HEK293 (cell line): Measurements from ENCODE around the gene USP36.

Experiments used
- CTCF ChIA-PET: fragments of 350-600 bp; formaldehyde crosslinking; extraction: SDS; loops from one replicate; lab custom pipeline; 2021; ENCODE audit warnings: antibody characterized with exemption; lab: Yijun Ruan, JAX
- POLR2A ChIA-PET: fragments of 300-600 bp; formaldehyde crosslinking; extraction: SDS; loops from one replicate; lab custom pipeline; 2020; ENCODE audit warnings: antibody characterized with exemption, inconsistent platforms; lab: Yijun Ruan, JAX
- H3K27ac ChIP-seq: fragments of 200-500 bp; sonication (Bioruptor generic); 2 replicates; pipeline ENCODE4 v1.5.1; 2014; ENCODE audit warnings: low read depth, low read length, control low read depth, inconsistent platforms; ENCODE audit errors: extremely low read depth
- H3K36me3 ChIP-seq, 2 experiments: fragments of 200-500 bp in 1 of 2; sonication (Bioruptor generic) in 1 of 2; 1 replicate in 1 of 2; 2 replicates in 1 of 2; pipeline ENCODE4 v1.5.1; 2014 to 2017; ENCODE audit warnings: inconsistent platforms in 2 of 2, low read length in 2 of 2; ENCODE audit not compliant: control insufficient read depth in 2 of 2, insufficient read depth in 1 of 2
- H3K4me1 ChIP-seq: fragments of 200-500 bp; sonication (Bioruptor generic); 2 replicates; pipeline ENCODE4 v1.5.1; 2014; ENCODE audit warnings: mild to moderate bottlenecking, low read length, inconsistent platforms; ENCODE audit not compliant: control insufficient read depth, insufficient read depth
- H3K4me3 ChIP-seq: 2 replicates; pipeline ENCODE4 v1.5.1; 2011; ENCODE audit warnings: low read depth, mild to moderate bottlenecking, control low read depth, low read length, moderate library complexity
- H3K9me3 ChIP-seq: fragments of 200-500 bp; sonication (Bioruptor generic); 2 replicates; pipeline ENCODE4 v1.5.1; 2014; ENCODE audit warnings: low read depth, low read length, inconsistent platforms; ENCODE audit not compliant: control insufficient read depth, insufficient read depth
- EGR2 ChIP-seq: fragments of 450-650 bp; formaldehyde crosslinking; IDR thresholded peaks from 2 replicates; pipeline ENCODE4 v1.5.1; 2016; ENCODE audit warnings: low read depth, missing biosample characterization, missing genetic modification characterization
- FEZF1 ChIP-seq: fragments of 450-650 bp; formaldehyde crosslinking; IDR thresholded peaks from 2 replicates; pipeline ENCODE4 v1.5.1; 2016; ENCODE audit warnings: missing biosample characterization, missing genetic modification characterization
- KLF16 ChIP-seq: fragments of 450-650 bp; formaldehyde crosslinking; IDR thresholded peaks from 2 replicates; pipeline ENCODE4 v1.5.1; 2017; ENCODE audit warnings: missing biosample characterization, missing genetic modification characterization
- KLF7 ChIP-seq: fragments of 450-650 bp; formaldehyde crosslinking; IDR thresholded peaks from 2 replicates; pipeline ENCODE4 v1.5.1; 2016; ENCODE audit warnings: missing biosample characterization, missing genetic modification characterization, borderline replicate concordance
- PBX3 ChIP-seq: sonication (generic); formaldehyde crosslinking; IDR thresholded peaks from 2 replicates; pipeline ENCODE4 v1.8.1; 2022; ENCODE audit warnings: mild to moderate bottlenecking, moderate library complexity, missing genetic modification reagents
- REST ChIP-seq: fragments of 450-650 bp; formaldehyde crosslinking; IDR thresholded peaks from 2 replicates; pipeline ENCODE4 v1.5.1; 2016; ENCODE audit warnings: missing biosample characterization, missing genetic modification characterization
- SCRT2 ChIP-seq: fragments of 450-650 bp; formaldehyde crosslinking; IDR thresholded peaks from 2 replicates; pipeline ENCODE4 v1.5.1; 2016; ENCODE audit warnings: missing biosample characterization, missing genetic modification characterization
- TRIM28 ChIP-seq: IDR thresholded peaks from 2 replicates; pipeline ENCODE4 v1.6.1; 2011; ENCODE audit warnings: low read length, control low read depth, borderline replicate concordance
- ZBTB8A ChIP-seq: fragments of 450-650 bp; formaldehyde crosslinking; IDR thresholded peaks from 2 replicates; pipeline ENCODE4 v1.5.1; 2016; ENCODE audit warnings: missing biosample characterization, missing genetic modification characterization
- ZFP41 ChIP-seq: fragments of 450-650 bp; formaldehyde crosslinking; IDR thresholded peaks from 2 replicates; pipeline ENCODE4 v1.5.1; 2016; ENCODE audit warnings: missing biosample characterization, missing genetic modification characterization, borderline replicate concordance
- ZIC2 ChIP-seq: fragments of 450-650 bp; formaldehyde crosslinking; IDR thresholded peaks from 2 replicates; pipeline ENCODE4 v1.5.1; 2016; ENCODE audit warnings: missing biosample characterization, missing genetic modification characterization
- ZNF473 ChIP-seq: fragments of 450-650 bp; formaldehyde crosslinking; IDR thresholded peaks from 2 replicates; pipeline ENCODE4 v1.5.1; 2017; ENCODE audit warnings: missing biosample characterization, missing genetic modification characterization
- ZNF530 ChIP-seq: fragments of 450-650 bp; formaldehyde crosslinking; IDR thresholded peaks from 2 replicates; pipeline ENCODE4 v1.5.1; 2016; ENCODE audit warnings: low read depth, missing biosample characterization, missing genetic modification characterization
- ZNF610 ChIP-seq: fragments of 450-650 bp; formaldehyde crosslinking; IDR thresholded peaks from 2 replicates; pipeline ENCODE4 v1.5.1; 2016; ENCODE audit warnings: missing biosample characterization, missing genetic modification characterization, borderline replicate concordance
- ZNF621 ChIP-seq: fragments of 450-650 bp; formaldehyde crosslinking; IDR thresholded peaks from 2 replicates; pipeline ENCODE4 v1.5.1; 2017; ENCODE audit warnings: missing biosample characterization, missing genetic modification characterization
- ZNF670 ChIP-seq: fragments of 450-650 bp; formaldehyde crosslinking; IDR thresholded peaks from 2 replicates; pipeline ENCODE4 v1.5.1; 2016; ENCODE audit warnings: missing biosample characterization, missing genetic modification characterization, low read depth
- ZNF76 ChIP-seq: fragments of 450-650 bp; formaldehyde crosslinking; IDR thresholded peaks from 2 replicates; pipeline ENCODE4; 2016; ENCODE audit warnings: low read depth, missing biosample characterization, missing genetic modification characterization, borderline replicate concordance
- ZNF776 ChIP-seq: fragments of 450-650 bp; formaldehyde crosslinking; IDR thresholded peaks from 2 replicates; pipeline ENCODE4 v1.5.0; 2017; ENCODE audit warnings: missing biosample characterization, missing genetic modification characterization, borderline replicate concordance
- ZNF785 ChIP-seq: fragments of 450-650 bp; formaldehyde crosslinking; IDR thresholded peaks from 2 replicates; pipeline ENCODE4 v1.5.1; 2016; ENCODE audit warnings: missing biosample characterization, missing genetic modification characterization
- TF ChIP-seq, protein P1 (sequence below): fragments of 450-650 bp; formaldehyde crosslinking; IDR thresholded peaks from 2 replicates; pipeline ENCODE4 v1.5.1; 2016; ENCODE audit warnings: missing biosample characterization, missing genetic modification characterization
- TF ChIP-seq, protein P2 (sequence below): IDR thresholded peaks from 2 replicates; pipeline ENCODE4 v1.6.1; 2011; ENCODE audit warnings: mild to moderate bottlenecking, low read depth, low read length, borderline replicate concordance

Gene USP36

DNA sequence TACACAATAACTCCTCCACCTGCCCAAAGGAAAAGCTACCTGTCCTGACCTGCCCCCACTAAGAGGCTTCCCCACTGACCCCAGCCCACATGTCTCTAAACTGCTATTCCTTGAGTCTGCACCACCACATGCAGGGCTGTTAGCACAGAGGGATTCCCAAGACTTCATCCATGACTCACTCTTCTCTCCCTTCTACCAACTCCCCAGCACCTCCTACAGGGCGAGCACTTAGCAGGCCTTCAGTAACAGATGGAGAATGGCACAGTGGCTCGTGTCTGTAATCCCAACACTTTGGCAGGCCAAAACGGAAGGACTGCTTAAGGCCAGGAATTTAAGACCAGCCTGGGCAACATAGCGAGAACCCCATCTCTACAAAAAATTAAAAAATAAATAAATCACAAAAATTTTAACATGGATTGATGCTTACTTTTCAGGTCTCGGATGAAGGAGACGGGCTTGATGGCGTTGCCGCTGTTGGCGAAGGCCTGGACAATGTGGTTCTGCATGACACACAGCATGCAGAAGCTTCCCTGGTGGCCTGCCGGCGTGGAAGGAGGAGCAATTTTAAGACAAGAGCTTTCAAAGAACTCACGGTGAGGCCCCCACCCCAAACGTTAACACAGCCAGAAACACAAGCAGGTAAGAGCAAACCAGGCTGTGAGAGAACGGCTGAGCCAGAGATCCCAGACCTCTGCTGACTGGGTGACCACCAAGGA lies 12.0 kb downstream of the USP36 start:
- ChIA-PET CTCF (interaction anchor here (0.6 to 1.3 kb wide), 7 partner anchors 9 to 441 kb away, joined by 3 to 14 read pairs (median 3); no protein-coding TSS in a partner anchor), POLR2A (interaction anchor here (0.6 kb wide), 1 partner anchor 25 kb away, joined by 5 read pairs; no protein-coding TSS in a partner anchor)
- H3K36me3 ChIP-seq, result peaks cover 58 to 98% of the 10 kb centered on the region in 2 experiments
- H3K4me1 ChIP-seq, result no peaks in the 10 kb centered on the region
- H3K9me3 ChIP-seq, result no peaks in the 10 kb centered on the region
- H3K27ac ChIP-seq, result no peak overlapping the region
- TF ChIP-seq, protein P1, sequence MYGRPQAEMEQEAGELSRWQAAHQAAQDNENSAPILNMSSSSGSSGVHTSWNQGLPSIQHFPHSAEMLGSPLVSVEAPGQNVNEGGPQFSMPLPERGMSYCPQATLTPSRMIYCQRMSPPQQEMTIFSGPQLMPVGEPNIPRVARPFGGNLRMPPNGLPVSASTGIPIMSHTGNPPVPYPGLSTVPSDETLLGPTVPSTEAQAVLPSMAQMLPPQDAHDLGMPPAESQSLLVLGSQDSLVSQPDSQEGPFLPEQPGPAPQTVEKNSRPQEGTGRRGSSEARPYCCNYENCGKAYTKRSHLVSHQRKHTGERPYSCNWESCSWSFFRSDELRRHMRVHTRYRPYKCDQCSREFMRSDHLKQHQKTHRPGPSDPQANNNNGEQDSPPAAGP (tag by site-specific recombination), result no peak
- TF ChIP-seq ZNF473 (tag by site-specific recombination) (no peak), FEZF1 (no peak), ZNF530 (tag by site-specific recombination) (no peak), EGR2 (tag by site-specific recombination) (0 out of 2 replicates have a peak, but pooled peaks have one; percentile 9), SCRT2 (tag by site-specific recombination) (no peak), TRIM28 (no peak), PBX3 (CRISPR knock-in tag) (no peak), ZNF76 (tag by site-specific recombination) (no peak), ZNF785 (tag by site-specific recombination) (0 out of 2 replicates have a peak, but pooled peaks have one; percentile 42), ZNF776 (tag by site-specific recombination) (no peak), ZNF670 (tag by site-specific recombination) (no peak), ZNF610 (tag by site-specific recombination) (no peak), KLF16 (tag by site-specific recombination) (no peak), KLF7 (tag by site-specific recombination) (no peak), ZBTB8A (tag by site-specific recombination) (no peak), REST (no peak), ZFP41 (tag by site-specific recombination) (no peak), ZIC2 (tag by site-specific recombination) (peak; percentile 57), ZNF621 (tag by site-specific recombination) (no peak)
- TF ChIP-seq, protein P2, sequence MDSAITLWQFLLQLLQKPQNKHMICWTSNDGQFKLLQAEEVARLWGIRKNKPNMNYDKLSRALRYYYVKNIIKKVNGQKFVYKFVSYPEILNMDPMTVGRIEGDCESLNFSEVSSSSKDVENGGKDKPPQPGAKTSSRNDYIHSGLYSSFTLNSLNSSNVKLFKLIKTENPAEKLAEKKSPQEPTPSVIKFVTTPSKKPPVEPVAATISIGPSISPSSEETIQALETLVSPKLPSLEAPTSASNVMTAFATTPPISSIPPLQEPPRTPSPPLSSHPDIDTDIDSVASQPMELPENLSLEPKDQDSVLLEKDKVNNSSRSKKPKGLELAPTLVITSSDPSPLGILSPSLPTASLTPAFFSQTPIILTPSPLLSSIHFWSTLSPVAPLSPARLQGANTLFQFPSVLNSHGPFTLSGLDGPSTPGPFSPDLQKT, result no peak
- H3K4me3 ChIP-seq, result no peak overlapping the region
